Aorta (tissue), 5 donors: Measurements from ENCODE around the gene ZNF143. TPM values are rescaled to one million over a fixed set of nuclear protein-coding genes. Genes with fewer than 3 reads are reported as not detected.
"Not testable (repeated sequence)": the region's sequence is repeated elsewhere in the genome, so short reads cannot be mapped to it uniquely, and the experiment has no call there.

Experiments
- ATAC-seq: fragments of 200-7000 bp; cut with Tn5 transposase; one replicate; pipeline ENCODE4 v1.9.1; 2022; ENCODE audit warnings: moderate library complexity; ENCODE audit not compliant: low FRiP score
- DNase-seq, 2 donors: peaks; one replicate each; pipeline ENCODE4 v3.0.0-alpha.2; 2020
- H3K27ac ChIP-seq, 2 donors: one replicate each; pipeline ENCODE4 v1.5.1; 2013; ENCODE audit warnings: low read length in 2 of 2, mild to moderate bottlenecking in 2 of 2, moderate library complexity in 2 of 2, control low read depth in 1 of 2, inconsistent platforms in 1 of 2, low read depth in 1 of 2
- H3K27me3 ChIP-seq, 2 donors: one replicate each; pipeline ENCODE4 v1.6.1; 2013; ENCODE audit warnings: control low read depth in 1 of 2, low read length in 1 of 2, mild to moderate bottlenecking in 1 of 2, moderate library complexity in 1 of 2; ENCODE audit not compliant: insufficient read depth in 2 of 2, control insufficient read depth in 1 of 2
- H3K36me3 ChIP-seq, 2 donors: one replicate each; pipeline ENCODE4 v1.6.1; 2013; ENCODE audit warnings: control low read depth in 1 of 2, low read length in 1 of 2, mild to moderate bottlenecking in 1 of 2; ENCODE audit not compliant: insufficient read depth in 2 of 2, control insufficient read depth in 1 of 2
- H3K4me1 ChIP-seq, 2 donors: one replicate each; pipeline ENCODE4 v1.6.1; 2013; ENCODE audit warnings: low read length in 2 of 2, control low read depth in 1 of 2, mild to moderate bottlenecking in 1 of 2, moderate library complexity in 1 of 2; ENCODE audit not compliant: insufficient read depth in 2 of 2, control insufficient read depth in 1 of 2
- H3K4me3 ChIP-seq, 2 donors: one replicate each; pipeline ENCODE4 v1.5.1; 2013; ENCODE audit warnings: low read length in 2 of 2, control low read depth in 1 of 2, mild to moderate bottlenecking in 1 of 2
- H3K9me3 ChIP-seq: one replicate; pipeline ENCODE4 v1.6.1; 2013; ENCODE audit warnings: mild to moderate bottlenecking, low read length; ENCODE audit not compliant: control insufficient read depth
- WGBS, 2 donors: extraction: QIAGEN DNeasy Blood & Tissue Kit; methylation state at CpG; one replicate each; pipeline ENCODE4 v1.1.7; 2013; 5-methylcytosine and 5-hydroxymethylcytosine counted together
- intact Hi-C, 2 donors: fragments of 100-400 bp; cut with DNase I; formaldehyde crosslinking; loops; one replicate each; pipeline versions ENCODE4 v1.14.2 to v1.15.0; 2022
- polyA plus RNA-seq, 2 donors: library from polyadenylated mRNA; stranded (reverse); fragments of 200-250 nt; gene quantifications; one replicate each; pipeline ENCODE4 v1.2.3, GENCODE V29; 2013
- total RNA-seq, 2 donors: library from RNA; stranded (reverse); fragmentation: NEBNext Ultra II Directional; extraction: Animal tissue kit (Norgen Biotek cat#: 25700); gene quantifications; one replicate each; pipeline ENCODE4 v1.2.1, GENCODE V29; 2021
- donor health status: healthy with polysubstance abuse.
- donor health status: Bipolar disorder and iron deficiency.
- donor health status: DM: no; HTN: no; CAD: no.
- donor health status: DM: no; HTN: no; CAD: no.
- donor health status: DM: yes; HTN: yes; CAD: no.

Gene ZNF143
- total and polyA plus RNA-seq, 4 donors, result 12.9 to 42.0 (median 26.9) TPM

GRCh38 chr11:9549216-9549615, 88.4 kb downstream of the ZNF143 start:
- H3K27me3 ChIP-seq, DNase-seq, H3K4me1 ChIP-seq, intact Hi-C loops, H3K4me3 ChIP-seq, ATAC-seq, H3K27ac ChIP-seq, H3K36me3 ChIP-seq, H3K9me3 ChIP-seq: not testable (repeated sequence)
- WGBS, 2 donors, result 94% methylated on average over 5 of the region's 5 CpGs

GRCh38 chr11:9550191-9550628, 89.4 kb downstream of the ZNF143 start:
- WGBS, 2 donors, result 89 to 91% methylated on average over 8 of the region's 8 CpGs
- H3K4me3 ChIP-seq, result no peak overlapping the region
- ATAC-seq (no peak), DNase-seq (no peak)
- intact Hi-C loops, result no loop called here
- H3K36me3 ChIP-seq, result no peaks in the 10 kb centered on the region
- no peak overlapping the region for H3K27ac ChIP-seq
- H3K4me1 ChIP-seq, result no peaks in the 10 kb centered on the region
- H3K27me3 ChIP-seq, result no peaks in the 10 kb centered on the region
- no peaks in the 10 kb centered on the region for H3K9me3 ChIP-seq

GRCh38 chr11:9561279-9561982, 100.6 kb downstream of the ZNF143 start:
- H3K4me3 ChIP-seq, result no peak overlapping the region
- ATAC-seq (no peak), DNase-seq (no peak)
- no peak overlapping the region for H3K27ac ChIP-seq
- WGBS, 2 donors, result 88 to 90% methylated on average over 2 of the region's 2 CpGs
- H3K27me3 ChIP-seq, result no peaks in the 10 kb centered on the region
- H3K36me3 ChIP-seq, result no peaks in the 10 kb centered on the region
- intact Hi-C loops, result no loop called here
- no peaks in the 10 kb centered on the region for H3K9me3 ChIP-seq
- no peaks in the 10 kb centered on the region for H3K4me1 ChIP-seq

DNA sequence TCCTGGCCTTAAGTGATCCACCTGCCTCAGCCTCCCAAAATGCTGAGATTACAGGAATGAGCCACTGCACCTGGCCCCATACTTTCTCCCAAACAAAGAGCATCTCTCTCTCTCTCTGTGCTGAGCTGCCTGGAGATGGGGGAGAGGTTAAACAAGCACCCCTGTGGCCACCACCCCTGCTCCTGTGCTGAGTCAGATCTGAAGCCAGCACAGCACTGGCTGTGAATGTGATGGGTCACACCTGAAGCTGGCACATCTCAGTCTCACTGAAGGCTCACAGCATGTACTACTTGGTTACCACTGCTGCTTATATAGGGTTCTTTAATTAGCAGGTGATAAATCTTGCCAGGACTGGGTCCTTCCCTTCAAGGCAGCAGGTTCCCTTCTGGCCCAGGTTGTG, 101.9 kb downstream of the ZNF143 start:
- ATAC-seq (no peak), DNase-seq (no peak)
- Histone ChIP-seq H3K4me1 (no peaks in the 10 kb centered on the region), H3K4me3 (no peak overlapping the region), H3K9me3 (no peaks in the 10 kb centered on the region), H3K27me3 (no peaks in the 10 kb centered on the region), H3K27ac (no peak overlapping the region), H3K36me3 (no peaks in the 10 kb centered on the region)
- intact Hi-C loops, result no loop called here

GRCh38 chr11:9563196-9563730, 102.5 kb downstream of the ZNF143 start:
- H3K9me3 ChIP-seq, result no peaks in the 10 kb centered on the region
- no peak overlapping the region for H3K4me3 ChIP-seq
- H3K36me3 ChIP-seq, result no peaks in the 10 kb centered on the region
- ATAC-seq, result no peak
- no peaks in the 10 kb centered on the region for H3K4me1 ChIP-seq
- DNase-seq, result no peak
- no peak overlapping the region for H3K27ac ChIP-seq
- no peaks in the 10 kb centered on the region for H3K27me3 ChIP-seq
- 68 to 80% methylated on average over 1 of the region's 1 CpG for WGBS, 2 donors
- intact Hi-C loops, result no loop called here

GRCh38 chr11:9565822-9566560, 105.2 kb downstream of the ZNF143 start:
- Histone ChIP-seq H3K4me1 (no peaks in the 10 kb centered on the region), H3K36me3 (no peaks in the 10 kb centered on the region), H3K27ac (peak overlapping the region; percentile 92 to 98), H3K9me3 (no peaks in the 10 kb centered on the region), H3K4me3 (no peak overlapping the region), H3K27me3 (no peaks in the 10 kb centered on the region)
- ATAC-seq, result peak; percentile 87
- DNase-seq, result peak in 1 of 2 donors; percentile 68
- WGBS, 2 donors, result 3% methylated on average over 7 of the region's 7 CpGs
- intact Hi-C loops, result no loop called here

DNA sequence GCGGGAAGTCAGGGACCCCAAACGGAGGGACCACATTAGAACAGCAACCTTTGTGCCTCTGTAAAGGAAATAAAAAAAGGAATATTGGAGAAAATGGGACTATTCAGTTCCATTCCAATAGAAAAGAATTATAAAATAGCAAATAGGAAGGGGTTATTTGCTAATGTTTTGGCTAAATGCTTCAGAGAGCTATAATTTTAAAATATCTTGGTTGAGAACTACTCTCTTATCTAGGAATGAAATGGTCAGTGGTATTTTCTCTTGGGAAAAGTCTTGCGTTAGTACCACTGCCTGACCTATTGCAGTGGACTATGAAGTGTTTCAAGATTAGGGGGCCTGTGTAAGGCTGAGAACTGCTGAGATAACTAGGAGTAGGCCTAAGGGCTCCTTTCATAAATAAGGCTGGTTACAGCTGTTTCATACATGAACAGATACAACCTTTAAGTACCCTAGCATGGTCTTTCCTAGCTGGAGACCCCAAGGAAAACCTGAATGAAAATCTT, 105.8 kb downstream of the ZNF143 start:
- DNase-seq, result no peak
- Histone ChIP-seq H3K4me3 (no peak overlapping the region), H3K27me3 (no peaks in the 10 kb centered on the region), H3K36me3 (no peaks in the 10 kb centered on the region), H3K27ac (peak overlapping the region; percentile 85 to 98), H3K4me1 (no peaks in the 10 kb centered on the region), H3K9me3 (no peaks in the 10 kb centered on the region)
- peak; percentile 77 for ATAC-seq
- 41 to 42% methylated on average over 3 of the region's 3 CpGs for WGBS, 2 donors
- intact Hi-C loops, result no loop called here

DNA sequence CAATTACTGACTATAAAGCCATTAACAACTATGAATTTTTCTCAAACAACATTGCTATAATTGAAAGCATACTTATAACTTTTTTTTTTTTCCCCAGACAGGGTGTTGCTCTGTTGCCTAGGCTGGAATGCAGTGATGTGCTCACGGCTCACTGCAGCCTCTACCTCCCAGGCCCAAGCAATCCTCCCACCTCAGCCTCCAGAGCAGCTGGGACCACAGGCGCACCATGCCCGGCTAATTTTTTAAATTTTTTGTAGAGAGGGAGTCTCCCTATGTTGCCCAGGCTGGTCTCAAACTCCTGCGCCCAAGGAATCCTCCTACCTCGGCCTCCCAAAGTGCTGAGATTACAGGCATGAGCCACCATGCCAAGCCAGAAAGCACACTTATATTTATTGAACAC, 106.6 kb downstream of the ZNF143 start:
- no peaks in the 10 kb centered on the region for H3K27me3 ChIP-seq
- no peak overlapping the region for H3K4me3 ChIP-seq
- no peaks in the 10 kb centered on the region for H3K4me1 ChIP-seq
- no peaks in the 10 kb centered on the region for H3K36me3 ChIP-seq
- WGBS, 2 donors, result 91 to 92% methylated on average over 5 of the region's 5 CpGs
- no peaks in the 10 kb centered on the region for H3K9me3 ChIP-seq
- intact Hi-C loops, result no loop called here
- H3K27ac ChIP-seq, result peak overlapping the region in 1 of 2 donors; percentile 73
- DNase-seq, result no peak
- ATAC-seq, result no peak
